Cortex of kidney (tissue), 1 donor: Measurements from ENCODE around the gene PITPNC1.
"Not testable (repeated sequence)": the region's sequence is repeated elsewhere in the genome, so short reads cannot be mapped to it uniquely, and the experiment has no call there.

Source experiments
- DNase-seq: peaks from one replicate; lab custom pipeline; 2025; lab: John Stamatoyannopoulos, UW

PITPNC1 gene

GRCh38 chr17:67651218-67651579 is 274.1 kb downstream of the PITPNC1 start:
- not testable (repeated sequence) for DNase-seq

DNA sequence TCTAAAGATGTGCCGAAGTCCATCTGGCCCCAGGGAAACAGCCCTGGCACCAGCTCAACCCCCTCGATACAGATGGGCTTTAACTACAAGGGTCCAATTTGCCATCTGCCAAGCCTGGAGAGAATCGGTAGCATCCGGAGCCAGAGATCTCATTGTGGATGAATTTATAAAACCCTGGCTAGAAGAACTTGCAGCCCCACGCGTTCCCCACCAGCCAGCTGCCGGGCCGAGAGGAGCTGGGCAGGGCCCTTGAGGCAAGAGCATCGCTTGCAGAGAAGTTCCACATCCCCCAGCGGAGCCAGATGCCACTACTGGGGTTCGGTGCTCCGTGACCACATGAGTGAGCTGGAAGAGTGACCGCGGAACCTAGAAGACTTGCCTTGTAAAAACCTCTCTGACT is 275.4 kb downstream of the PITPNC1 start:
- no peak for DNase-seq

- no peak for DNase-seq
Measured at GRCh38 chr17:67655478-67656148, 278.5 kb downstream of the PITPNC1 start.

- no peak for DNase-seq
Measured at GRCh38 chr17:67656494-67657203, 279.6 kb downstream of the PITPNC1 start.

- no peak for DNase-seq
Measured at GRCh38 chr17:67657596-67657995, 280.5 kb downstream of the PITPNC1 start.

DNA sequence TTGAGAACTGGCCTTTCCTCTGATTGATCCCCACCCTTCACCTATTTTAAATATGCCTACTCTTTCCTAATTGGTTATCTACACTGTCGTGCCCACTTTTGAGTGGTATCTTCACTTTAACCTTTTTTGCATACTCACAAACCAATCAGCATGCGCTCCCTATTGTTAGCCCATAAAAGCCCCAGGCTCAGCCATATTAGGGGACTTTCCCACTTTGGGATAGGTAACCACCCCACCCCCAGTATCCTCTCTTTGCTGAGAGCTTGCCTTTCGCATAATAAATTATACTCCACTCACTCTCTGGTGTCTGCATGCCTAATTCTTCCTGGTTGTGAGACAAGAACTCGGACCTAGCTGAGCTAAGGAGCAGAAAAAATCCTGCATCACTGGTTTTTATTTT is 281.2 kb downstream of the PITPNC1 start:
- DNase-seq, result no peak

DNA sequence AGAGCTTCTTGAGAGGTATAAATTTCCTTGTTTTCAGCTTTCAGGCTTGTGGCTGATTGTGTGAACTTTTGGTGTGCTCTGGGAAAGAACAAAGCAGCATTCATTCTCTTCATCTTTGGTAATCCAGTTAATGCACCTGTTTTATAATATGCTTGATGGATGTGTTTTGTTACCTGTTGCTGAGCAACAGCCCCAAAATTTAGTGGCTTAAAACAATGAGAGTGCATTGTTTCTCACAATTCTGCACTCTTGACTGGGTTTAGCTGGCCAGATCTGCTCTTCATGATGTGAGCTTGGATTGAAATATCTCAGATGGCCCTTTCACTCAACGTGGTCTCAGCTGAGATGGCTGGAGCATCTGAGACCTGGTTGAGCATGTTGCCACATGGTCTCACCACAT is 281.9 kb downstream of the PITPNC1 start:
- no peak for DNase-seq

GRCh38 chr17:67662712-67663111 is 285.6 kb downstream of the PITPNC1 start:
- no peak for DNase-seq

DNA sequence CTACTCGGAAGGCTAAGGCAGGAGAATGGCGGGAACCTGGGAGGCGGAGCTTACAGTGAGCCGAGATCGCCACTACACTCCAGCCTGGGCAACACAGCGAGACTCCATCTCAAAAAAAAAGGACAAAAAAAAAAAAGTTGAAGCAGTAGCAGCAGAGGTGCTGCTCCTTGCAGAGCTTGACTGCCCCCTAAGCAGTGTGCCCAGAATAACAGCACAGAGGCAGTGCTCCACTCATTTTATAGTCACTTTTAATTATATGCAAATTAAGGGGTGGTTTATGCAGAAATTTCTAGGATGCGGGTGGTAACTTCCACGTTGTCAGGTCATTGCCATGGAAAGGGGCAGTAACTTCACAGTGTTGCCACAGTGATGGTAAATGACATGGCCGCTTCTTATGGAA is 286.4 kb downstream of the PITPNC1 start:
- DNase-seq, result no peak

- DNase-seq, result no peak
Measured at GRCh38 chr17:67666028-67666427, 288.9 kb downstream of the PITPNC1 start.

GRCh38 chr17:67666710-67667109 is 289.6 kb downstream of the PITPNC1 start:
- DNase-seq, result no peak

- no peak for DNase-seq
Measured at GRCh38 chr17:67671493-67671892, 294.4 kb downstream of the PITPNC1 start.

DNA sequence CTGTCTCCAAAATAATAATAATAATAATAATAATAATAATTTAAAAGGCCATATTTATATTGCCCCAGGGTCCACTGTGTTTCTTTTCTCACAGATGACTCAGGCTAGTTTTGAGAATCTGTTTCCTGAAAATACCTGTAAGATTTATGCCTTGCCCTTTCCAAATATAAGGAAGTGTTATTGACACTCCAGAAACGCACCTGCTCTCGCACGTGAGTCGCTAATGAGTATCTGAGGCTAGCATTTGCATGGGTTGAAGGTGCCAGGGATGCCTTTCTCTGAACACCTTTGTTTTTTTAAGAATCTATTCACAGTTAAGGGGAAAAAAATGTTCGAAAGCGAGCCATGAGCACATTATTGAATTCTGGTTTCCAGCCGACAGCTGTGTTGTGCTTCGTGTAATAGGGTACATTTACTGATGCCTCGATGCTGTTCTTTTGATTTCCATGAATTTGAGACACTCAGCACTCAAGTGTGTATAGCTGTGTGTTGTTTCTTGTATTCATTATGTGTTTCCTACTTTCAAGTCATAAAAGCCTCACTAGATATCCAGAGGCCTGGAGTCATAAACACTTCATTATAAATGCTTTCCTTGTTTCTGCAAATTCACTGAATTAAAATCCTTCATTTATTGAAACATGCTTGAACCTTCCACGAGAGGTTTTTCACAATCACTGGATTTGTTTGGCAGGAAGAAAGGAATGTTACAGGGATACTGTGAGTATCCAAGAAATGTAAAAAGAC is 295.7 kb downstream of the PITPNC1 start:
- DNase-seq, result no peak

GRCh38 chr17:67675481-67675880 is 298.4 kb downstream of the PITPNC1 start:
- no peak for DNase-seq

- no peak for DNase-seq
Measured at GRCh38 chr17:67676305-67676704, 299.2 kb downstream of the PITPNC1 start.

GRCh38 chr17:67678414-67678813 is 301.3 kb downstream of the PITPNC1 start:
- no peak for DNase-seq

- DNase-seq, result no peak
Measured at GRCh38 chr17:67679225-67679624, 302.1 kb downstream of the PITPNC1 start.

DNA sequence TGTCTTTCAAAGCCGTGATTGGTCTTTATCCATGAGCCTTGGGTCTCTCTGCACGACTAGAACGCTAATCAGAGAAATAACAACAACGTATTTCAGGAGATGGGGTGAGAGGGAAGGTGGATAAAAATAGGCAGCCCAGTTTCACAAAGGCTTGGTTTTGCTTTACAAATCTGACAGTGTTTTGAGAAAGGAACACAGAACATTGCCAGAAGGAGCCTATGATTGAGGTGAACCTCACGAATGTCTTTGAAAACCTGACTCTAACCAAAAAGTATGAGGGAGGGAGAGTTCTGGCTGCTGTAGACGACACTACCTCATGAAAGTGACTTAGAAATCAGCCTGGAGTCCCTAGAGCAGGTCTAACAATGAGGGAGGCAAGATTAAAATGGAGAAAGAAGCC is 302.6 kb downstream of the PITPNC1 start:
- no peak for DNase-seq

DNA sequence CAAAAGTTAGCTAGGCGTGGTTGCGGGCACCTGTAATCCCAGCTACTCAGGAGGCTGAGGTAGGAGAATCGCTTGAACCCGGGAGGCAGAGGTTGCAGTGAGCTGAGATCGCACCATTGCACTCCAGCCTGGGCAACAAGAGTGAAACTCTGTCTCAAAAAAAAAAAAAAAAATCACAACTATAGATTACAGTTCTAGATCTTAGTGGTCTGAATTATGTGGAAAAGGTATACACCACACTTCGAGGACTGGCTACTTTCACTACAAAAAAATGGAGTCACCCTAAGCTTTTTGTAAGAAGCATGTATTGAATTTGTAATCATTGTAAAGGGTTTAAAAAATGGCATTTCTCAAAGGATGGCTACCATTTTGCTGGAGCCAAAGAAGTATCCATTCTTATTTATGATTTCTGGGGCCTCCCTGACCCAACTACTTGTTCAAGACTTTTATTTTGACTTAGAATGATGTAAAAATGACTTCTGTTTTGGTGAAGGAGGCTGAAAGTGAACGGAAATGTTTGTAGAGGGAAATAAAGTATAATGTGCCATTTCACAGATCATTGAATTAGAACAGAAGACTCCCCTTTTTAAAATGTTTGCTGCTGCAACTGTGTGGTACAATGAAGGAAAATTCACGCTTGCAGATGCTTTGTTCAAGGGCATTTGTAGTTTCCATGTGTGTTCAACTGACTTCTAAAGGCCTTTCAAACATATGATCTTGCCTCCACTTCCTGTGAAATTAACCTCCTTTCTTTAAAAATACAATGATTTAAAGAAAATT is 303.6 kb downstream of the PITPNC1 start:
- DNase-seq, result no peak

GRCh38 chr17:67682196-67682595 is 305.1 kb downstream of the PITPNC1 start:
- no peak for DNase-seq

DNA sequence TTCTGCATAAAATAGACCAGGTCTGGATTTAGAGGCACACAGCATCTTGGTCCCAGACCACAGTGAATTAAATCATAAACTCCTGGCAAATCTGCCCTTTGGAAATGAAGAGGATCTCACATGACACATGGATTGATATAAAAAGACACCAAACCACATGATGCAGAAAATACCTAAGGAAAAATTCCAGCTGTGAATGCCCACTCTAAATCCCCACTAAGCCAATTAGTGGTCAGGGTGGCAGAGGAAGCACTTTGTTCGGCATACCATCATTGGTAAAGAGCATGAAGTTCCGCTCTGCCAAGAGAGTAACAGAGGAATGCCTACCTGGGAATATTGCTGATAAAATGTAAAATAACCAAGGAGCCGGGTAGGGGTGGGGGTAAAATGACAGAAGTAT is 308.3 kb downstream of the PITPNC1 start:
- no peak for DNase-seq

DNA sequence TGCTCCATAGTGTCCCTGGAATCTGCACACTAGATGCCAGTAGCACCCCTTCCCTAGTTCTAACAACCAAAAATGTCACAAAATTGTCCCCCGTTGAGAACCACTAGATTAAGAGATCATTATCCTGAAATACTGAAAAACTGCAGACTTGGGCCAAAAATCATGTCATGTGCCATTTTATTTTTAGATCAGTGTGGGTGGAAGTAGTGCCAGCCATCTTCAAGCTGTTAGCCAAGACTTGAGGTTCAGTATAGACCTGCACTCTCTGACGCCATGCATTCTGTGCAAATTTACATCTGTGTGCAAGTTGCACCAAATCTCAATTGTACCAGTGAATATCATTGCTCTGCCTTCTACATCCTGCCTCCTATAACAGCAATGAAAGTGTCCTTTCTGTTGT is 309.2 kb downstream of the PITPNC1 start:
- DNase-seq, result no peak
